HL-60 (cell line): ENCODE results near the gene COX6B2.

Experiments used
- DNase-seq, 2 experiments: peaks; one replicate each; pipeline ENCODE4 v3.0.0-alpha.2; 2010 to 2020; ENCODE audit warnings: low read depth in 1 of 2, low spot score in 1 of 2
- H3K27ac ChIP-seq: fragments of 250-450 bp; sonication (Bioruptor Pico); replicated peaks from 2 replicates; pipeline ENCODE4 v1.5.1; 2020; ENCODE audit warnings: mild to moderate bottlenecking, moderate library complexity
- H3K27me3 ChIP-seq: fragments of 250-450 bp; sonication (Bioruptor Pico); 2 replicates; pipeline ENCODE4 v1.5.1; 2021; ENCODE audit warnings: mild to moderate bottlenecking, moderate library complexity; ENCODE audit not compliant: insufficient read depth, poor library complexity, severe bottlenecking
- H3K4me3 ChIP-seq: replicated peaks from 2 replicates; pipeline ENCODE4 v1.5.1; 2011; ENCODE audit warnings: mild to moderate bottlenecking, control low read depth, low read length; ENCODE audit not compliant: insufficient read depth
- CTCF ChIP-seq: IDR thresholded peaks from one replicate; pipeline ENCODE4 v1.5.1; 2011; ENCODE audit warnings: low read length, control low read depth, inconsistent platforms; ENCODE audit not compliant: insufficient read depth
- GABPA ChIP-seq: IDR thresholded peaks from 2 replicates; pipeline ENCODE4 v1.6.1; 2012; ENCODE audit warnings: low read depth
- POLR2AphosphoS5 ChIP-seq: IDR thresholded peaks from 2 replicates; pipeline ENCODE4 v1.6.1; 2012; ENCODE audit warnings: low read depth
- REST ChIP-seq: IDR thresholded peaks from 2 replicates; pipeline ENCODE4 v1.6.1; 2012; ENCODE audit warnings: low read depth; ENCODE audit not compliant: insufficient replicate concordance
- SPI1 ChIP-seq: IDR thresholded peaks from 2 replicates; pipeline ENCODE4 v1.6.1; 2012; ENCODE audit warnings: low read depth, mild to moderate bottlenecking, borderline replicate concordance

The COX6B2 gene

DNA sequence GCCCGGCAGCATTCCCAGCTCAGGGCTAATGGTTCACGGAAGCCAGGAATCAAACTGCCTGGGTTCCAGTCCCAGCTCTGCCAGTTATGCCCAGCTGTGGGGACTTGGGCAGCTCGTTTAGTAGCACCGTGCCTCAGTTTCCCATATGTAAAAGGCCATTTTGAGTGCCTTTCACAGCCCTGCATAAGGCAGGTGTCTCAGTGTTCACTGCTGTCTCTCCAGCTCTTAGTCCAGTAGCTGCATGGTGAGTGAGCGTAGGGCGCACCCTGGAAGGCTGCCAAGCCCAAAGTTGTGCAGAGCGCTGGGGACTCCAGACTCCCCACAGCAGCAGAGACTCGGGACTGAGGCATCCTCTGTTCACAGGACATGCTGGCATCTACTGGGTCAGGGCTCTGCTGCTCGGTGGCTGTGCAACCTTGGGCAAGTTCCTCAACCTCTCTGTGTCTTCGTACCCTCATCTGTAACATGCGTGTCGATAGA is 36.7 kb upstream of the COX6B2 start:
- no peak for DNase-seq
- TF ChIP-seq POLR2AphosphoS5: no peak; the same call in none of the 2 replicates
- TF ChIP-seq GABPA: no peak
- no peak for TF ChIP-seq SPI1
- no peak for TF ChIP-seq CTCF
- TF ChIP-seq REST: no peak
- Histone ChIP-seq H3K27ac (no peak overlapping the region), H3K27me3 (no peaks in the 10 kb centered on the region), H3K4me3 (no peak overlapping the region)

- Histone ChIP-seq H3K27me3 (no peaks in the 10 kb centered on the region), H3K4me3 (no peak overlapping the region), H3K27ac (no peak overlapping the region)
- TF ChIP-seq GABPA: no peak
- TF ChIP-seq POLR2AphosphoS5: 0 out of 2 replicates have a peak, but pooled peaks have one; percentile 38
- DNase-seq: no peak
Observed at GRCh38 chr19:55390461-55390880, 36.0 kb upstream of the COX6B2 start.

DNA sequence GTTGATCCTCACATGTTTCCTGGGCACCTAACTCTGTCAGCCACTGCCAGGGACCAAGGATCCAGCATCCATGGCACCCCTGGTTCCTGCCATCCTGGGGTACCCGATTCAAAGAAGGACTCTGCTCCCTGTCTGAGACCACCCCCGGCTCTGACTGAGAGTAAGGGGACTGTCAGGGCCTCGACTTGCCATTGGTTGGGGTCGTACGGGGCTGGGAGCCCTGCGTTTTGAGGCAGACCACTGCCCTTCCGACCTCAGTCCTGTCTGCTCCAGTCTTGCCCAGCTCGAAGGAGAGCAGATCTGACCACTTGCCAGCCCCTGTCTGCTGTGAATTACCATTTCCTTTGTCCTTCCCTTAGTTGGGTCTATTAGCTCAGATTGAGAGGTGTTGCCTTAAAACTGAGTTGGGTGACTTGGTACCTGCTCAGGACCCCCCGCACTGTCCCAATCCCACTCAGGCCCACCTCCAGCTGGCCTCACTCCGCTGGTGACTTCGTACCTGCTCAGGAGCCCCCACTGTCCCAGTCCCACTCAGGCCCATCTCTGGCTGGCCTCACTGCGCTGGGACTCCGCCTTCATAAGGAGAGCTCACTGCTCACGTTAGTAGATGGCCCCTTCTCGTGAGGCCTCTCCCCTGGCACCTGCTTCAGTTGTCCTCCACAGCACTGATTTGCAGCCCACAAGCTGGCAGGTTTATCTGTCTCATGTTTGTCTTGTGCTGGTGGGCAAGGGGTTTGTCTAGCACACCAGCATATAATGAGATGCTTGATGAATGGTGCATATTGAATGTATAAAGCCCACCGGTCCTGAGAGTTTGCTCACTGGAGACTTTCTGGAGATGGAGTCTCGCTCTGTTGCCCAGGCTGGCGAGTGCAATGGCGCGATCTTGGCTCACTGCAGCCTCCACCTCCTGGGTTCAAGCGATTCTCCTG is 35.1 kb upstream of the COX6B2 start:
- Histone ChIP-seq H3K27me3 (no peaks in the 10 kb centered on the region), H3K4me3 (no peak overlapping the region), H3K27ac (no peak overlapping the region)
- TF ChIP-seq POLR2AphosphoS5 (peak; percentile 42; the same call in 1 of the 2 replicates), SPI1 (no peak)
- DNase-seq: no peak

GRCh38 chr19:55387736-55388497 is 33.4 kb upstream of the COX6B2 start:
- no peaks in the 10 kb centered on the region for H3K27me3 ChIP-seq
- TF ChIP-seq POLR2AphosphoS5: no peak
- no peak for TF ChIP-seq REST
- no peak for TF ChIP-seq GABPA
- TF ChIP-seq SPI1: no peak
- TF ChIP-seq CTCF: no peak
- DNase-seq: no peak
- H3K27ac ChIP-seq: no peak overlapping the region
- peak overlapping the region; percentile 90 for H3K4me3 ChIP-seq
